ENCODE data around the gene PRKN.

DNA sequence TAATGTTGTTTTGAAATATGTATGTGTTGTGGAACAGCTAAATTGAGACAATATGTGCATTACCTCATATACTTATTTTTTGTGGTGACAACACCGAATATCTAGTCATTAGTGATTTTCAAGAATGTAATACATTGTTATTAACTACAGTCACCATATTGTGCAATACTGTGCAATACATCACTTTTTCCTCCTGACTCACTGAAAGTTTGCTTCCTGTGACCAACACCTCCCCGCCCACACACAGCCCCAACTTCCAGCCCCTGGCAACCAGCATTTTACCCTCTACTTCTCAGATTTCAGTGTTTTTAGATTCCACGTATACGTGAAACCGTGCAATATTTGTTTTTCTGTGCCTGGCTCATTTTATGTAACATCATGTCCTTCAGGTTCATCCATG lies 627.9 kb downstream of the PRKN start:
- TF ChIP-seq CTCF (IDR thresholded peaks at IDR 0.05), result no peak
- no peak for TF ChIP-seq POLR2A (IDR thresholded peaks at IDR 0.05)

Measured in thyroid gland (tissue), 4 donors.